ENCODE measurements around the gene OLFM1. TPM values are rescaled to one million over a fixed set of nuclear protein-coding genes. Genes with fewer than 3 reads are reported as not detected.

Gene OLFM1
- total RNA-seq, 1 donor from 2014 or later, result 5.5 TPM

GRCh38 chr9:135043345-135043744 is 44.1 kb upstream of the OLFM1 start:
- H3K4me3 ChIP-seq (ENCODE audit: insufficient read depth, low read depth, low read length), result no peak overlapping the region
- TF ChIP-seq EZH2 (IDR thresholded peaks at IDR 0.05; ENCODE audit: insufficient read depth, low read length), result no peak
- TF ChIP-seq CTCF (IDR thresholded peaks at IDR 0.05; ENCODE audit: insufficient read depth, low read depth, low read length), result no peak
- Mint-ChIP-seq H3K27me3 (ENCODE audit: low read depth, unreplicated experiment) (peaks cover 52% of the 10 kb centered on the region), H3K4me1 (ENCODE audit: low read depth, unreplicated experiment) (no peaks in the 10 kb centered on the region), H3K27ac (ENCODE audit: unreplicated experiment) (no peak overlapping the region), H3K9me3 (ENCODE audit: unreplicated experiment) (no peaks in the 10 kb centered on the region), H3K36me3 (ENCODE audit: low read depth, unreplicated experiment) (no peaks in the 10 kb centered on the region), H3K4me3 (ENCODE audit: unreplicated experiment) (no peak overlapping the region)
- H3K4me2 ChIP-seq (ENCODE audit: low read length), result no peak overlapping the region
- no peaks in the 10 kb centered on the region for H3K9me3 ChIP-seq (ENCODE audit: insufficient read depth, low read depth, low read length)
- no peak overlapping the region for H3K9ac ChIP-seq (ENCODE audit: low read length)
- no peak overlapping the region for H3K27ac ChIP-seq (ENCODE audit: low read depth, low read length)
- H3K79me2 ChIP-seq (ENCODE audit: insufficient read depth, low read length), result no peaks in the 10 kb centered on the region
- H3K4me1 ChIP-seq (ENCODE audit: insufficient read depth, low read length), result no peaks in the 10 kb centered on the region
- H3K36me3 ChIP-seq (ENCODE audit: insufficient read depth, low read length), result no peaks in the 10 kb centered on the region
- no peak for DNase-seq (ENCODE audit: low read depth)
- H4K20me1 ChIP-seq (ENCODE audit: insufficient read depth, low read length), result no peaks in the 10 kb centered on the region
- H3K27me3 ChIP-seq (ENCODE audit: insufficient read depth, low read length), result no peaks in the 10 kb centered on the region
- no peak overlapping the region for H2AFZ ChIP-seq (ENCODE audit: low read depth, low read length)
- FAIRE-seq, result no peak

GRCh38 chr9:135045264-135045927 is 42.1 kb upstream of the OLFM1 start:
- peaks cover 53% of the 10 kb centered on the region for H3K27me3 Mint-ChIP-seq (ENCODE audit: low read depth, unreplicated experiment)
- H3K4me1 ChIP-seq (ENCODE audit: insufficient read depth, low read length), result no peaks in the 10 kb centered on the region
- H3K27me3 ChIP-seq (ENCODE audit: insufficient read depth, low read length), result no peaks in the 10 kb centered on the region
- H3K4me3 ChIP-seq (ENCODE audit: insufficient read depth, low read depth, low read length), result no peak overlapping the region
- H3K79me2 ChIP-seq (ENCODE audit: insufficient read depth, low read length), result no peaks in the 10 kb centered on the region
- TF ChIP-seq EZH2 (IDR thresholded peaks at IDR 0.05; ENCODE audit: insufficient read depth, low read length) (no peak), CTCF (IDR thresholded peaks at IDR 0.05; ENCODE audit: insufficient read depth, low read depth, low read length) (no peak)
- no peak overlapping the region for H3K4me3 Mint-ChIP-seq (ENCODE audit: unreplicated experiment)
- H4K20me1 ChIP-seq (ENCODE audit: insufficient read depth, low read length), result no peaks in the 10 kb centered on the region
- H3K4me1 Mint-ChIP-seq (ENCODE audit: low read depth, unreplicated experiment), result no peaks in the 10 kb centered on the region
- H2AFZ ChIP-seq (ENCODE audit: low read depth, low read length), result no peak overlapping the region
- FAIRE-seq, result no peak
- H3K9me3 Mint-ChIP-seq (ENCODE audit: unreplicated experiment), result no peaks in the 10 kb centered on the region
- no peaks in the 10 kb centered on the region for H3K36me3 Mint-ChIP-seq (ENCODE audit: low read depth, unreplicated experiment)
- H3K27ac Mint-ChIP-seq (ENCODE audit: unreplicated experiment), result no peak overlapping the region
- H3K9me3 ChIP-seq (ENCODE audit: insufficient read depth, low read depth, low read length), result no peaks in the 10 kb centered on the region
- H3K9ac ChIP-seq (ENCODE audit: low read length), result no peak overlapping the region
- H3K4me2 ChIP-seq (ENCODE audit: low read length), result no peak overlapping the region
- H3K27ac ChIP-seq (ENCODE audit: low read depth, low read length), result no peak overlapping the region
- DNase-seq (ENCODE audit: low read depth), result no peak
- H3K36me3 ChIP-seq (ENCODE audit: insufficient read depth, low read length), result no peaks in the 10 kb centered on the region

Measured in astrocyte (in vitro differentiated cells and primary cell).